ENCODE measurements around the gene KCNE5. TPM values are rescaled to one million over a fixed set of nuclear protein-coding genes. Genes with fewer than 3 reads are reported as not detected.

Gene KCNE5
- total RNA-seq, 1 donor from 2014 or later, result 1.9 TPM

Other genes with a start within 250 kb of the KCNE5 start
- gene GUCY2F, start 143.1 kb downstream of the KCNE5 start, total RNA-seq, result 0.07 TPM in 1 of 2 replicates, not detected in the other
- 13.9 and 15.0 TPM in 2 replicates for gene NXT2, start 88.3 kb downstream of the KCNE5 start, total RNA-seq
- gene ACSL4, start 108.1 kb upstream of the KCNE5 start, total RNA-seq, result 62.4 and 67.3 TPM in 2 replicates

Measured in neural crest cell (in vitro differentiated cells).